RKO (cell line): ENCODE measurements around the gene SPPL3.
A peak's percentile ranks its signal among the peaks of the same experiment; 100 is the strongest.

Source experiments
- DNase-seq: peaks from one replicate; pipeline ENCODE4 v3.0.0-alpha.2; 2016; ENCODE audit warnings: low spot score

Gene SPPL3

DNA sequence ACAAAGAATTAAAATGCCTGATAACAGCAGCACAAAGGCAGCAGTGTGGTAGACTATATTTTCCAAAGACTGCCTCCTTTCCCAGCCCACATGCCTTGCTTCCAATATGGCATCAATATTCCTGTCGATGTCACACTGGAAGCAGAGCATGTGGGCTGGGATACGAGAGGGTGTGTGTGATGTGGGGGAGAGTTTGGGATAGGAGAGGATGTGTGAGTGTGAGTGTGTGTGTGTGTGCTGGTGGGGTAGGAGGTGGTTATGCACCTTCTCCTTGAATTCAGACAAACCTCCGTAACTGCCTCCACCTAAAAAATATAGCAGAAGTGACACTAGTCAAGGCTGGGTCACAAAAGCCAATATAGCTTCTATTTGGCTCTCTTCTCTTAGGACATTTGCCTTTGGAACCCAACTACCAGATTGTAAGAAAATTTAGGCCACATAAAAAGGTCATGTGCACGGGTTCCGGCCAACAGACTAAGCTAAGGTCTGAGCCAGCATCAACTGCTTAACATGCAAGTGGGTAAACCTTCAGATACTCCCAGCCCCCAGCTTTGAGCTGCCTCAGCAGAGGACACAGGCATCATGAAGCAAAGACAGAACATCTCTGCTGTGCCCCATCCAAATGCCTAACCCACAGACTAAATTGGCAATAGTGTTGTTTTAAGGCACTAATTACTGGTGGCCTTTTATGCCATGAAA lies 29.5 kb downstream of the SPPL3 start:
- DNase-seq: no peak

DNA sequence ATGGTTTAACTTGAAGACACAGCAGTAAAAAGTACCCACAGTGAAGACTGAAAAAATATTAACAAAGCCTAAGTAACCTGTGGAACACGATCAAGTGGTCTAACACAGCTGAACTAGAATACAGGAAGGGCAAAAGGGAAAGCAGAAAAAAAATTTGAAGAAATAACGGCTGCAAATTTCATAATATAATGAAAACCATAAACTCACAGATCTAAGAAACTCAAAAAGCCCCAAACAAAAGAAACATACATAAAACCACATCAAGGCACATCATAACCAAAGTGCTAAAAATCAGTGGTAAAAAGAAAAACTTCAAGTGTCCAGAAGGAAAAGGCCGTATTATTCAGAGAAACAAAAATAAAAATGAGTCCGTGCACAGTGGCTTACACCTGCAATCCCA lies 30.9 kb downstream of the SPPL3 start:
- DNase-seq: no peak

DNA sequence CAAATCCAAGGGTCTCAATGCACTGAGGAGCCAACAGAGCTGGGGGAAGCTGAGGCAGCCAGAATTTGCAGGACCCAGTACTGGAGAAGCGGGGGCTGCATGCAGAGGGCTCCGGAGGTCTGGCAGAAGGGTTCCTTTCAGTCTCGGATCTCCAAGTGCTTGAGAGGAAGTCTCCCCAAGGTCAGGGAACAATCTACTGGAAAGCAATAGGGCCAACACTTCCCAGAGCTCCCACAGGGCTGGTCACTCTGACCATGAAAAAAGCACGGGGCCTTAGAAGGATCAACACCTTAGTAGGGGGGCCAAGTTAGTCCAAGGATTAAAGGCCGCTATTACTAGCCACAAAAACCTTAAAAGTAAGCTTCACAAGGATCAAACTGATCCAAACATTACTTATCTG lies 31.7 kb downstream of the SPPL3 start:
- no peak for DNase-seq

DNA sequence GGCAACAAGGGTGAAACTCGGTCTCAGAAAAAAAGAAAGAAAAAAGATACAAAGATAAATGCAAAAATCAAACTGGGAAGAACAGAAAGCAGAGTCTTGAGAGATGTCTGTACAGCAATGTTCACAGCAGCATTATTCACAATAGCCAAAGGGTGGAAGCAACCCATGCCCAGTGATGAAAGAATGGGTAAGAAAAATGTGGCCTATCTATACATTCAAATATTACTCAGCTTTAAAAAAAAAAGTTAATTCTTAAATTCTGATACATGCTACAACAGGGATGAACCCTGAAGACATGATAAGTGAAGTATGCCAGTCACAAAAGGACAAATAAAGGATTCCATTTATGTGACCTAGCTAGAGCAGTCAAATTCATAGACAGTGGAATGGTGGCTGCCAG lies 33.7 kb downstream of the SPPL3 start:
- no peak for DNase-seq

DNA sequence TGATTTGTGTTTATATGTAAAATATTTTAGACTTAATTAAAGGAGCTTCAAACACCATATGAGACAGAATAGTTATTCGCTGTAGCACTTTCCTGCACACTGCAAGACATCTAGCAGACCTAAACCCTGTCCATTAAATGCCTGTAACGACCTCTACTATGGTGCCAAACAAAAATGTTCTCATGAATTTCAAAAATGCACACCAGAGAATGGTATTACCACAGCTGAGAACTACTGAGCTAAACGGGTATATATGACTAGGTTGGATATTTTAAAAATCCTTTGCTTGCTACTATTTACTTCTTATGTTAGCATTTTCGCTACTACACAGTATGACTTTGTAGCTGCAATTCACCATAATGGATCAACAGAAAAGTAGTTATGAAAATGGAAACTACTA lies 34.8 kb downstream of the SPPL3 start:
- no peak for DNase-seq

DNA sequence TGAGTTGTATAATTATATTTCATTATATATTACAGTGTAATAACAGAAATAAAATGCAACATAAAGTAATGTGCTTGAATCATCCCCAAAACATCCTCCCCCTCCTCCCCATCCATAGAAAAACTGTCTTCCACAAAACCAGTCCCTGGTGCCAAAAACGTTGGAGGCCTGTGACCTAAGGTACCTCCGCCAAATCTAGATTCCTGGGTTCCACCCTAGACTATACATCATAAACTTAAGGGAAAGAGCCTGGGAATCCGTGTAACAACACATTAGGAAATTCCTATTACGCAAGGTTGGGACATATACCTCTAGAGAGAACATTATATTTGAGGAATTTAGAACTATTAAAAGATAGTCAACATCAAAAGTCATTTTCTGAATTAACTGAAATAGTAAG lies 38.0 kb downstream of the SPPL3 start:
- no peak for DNase-seq

DNA sequence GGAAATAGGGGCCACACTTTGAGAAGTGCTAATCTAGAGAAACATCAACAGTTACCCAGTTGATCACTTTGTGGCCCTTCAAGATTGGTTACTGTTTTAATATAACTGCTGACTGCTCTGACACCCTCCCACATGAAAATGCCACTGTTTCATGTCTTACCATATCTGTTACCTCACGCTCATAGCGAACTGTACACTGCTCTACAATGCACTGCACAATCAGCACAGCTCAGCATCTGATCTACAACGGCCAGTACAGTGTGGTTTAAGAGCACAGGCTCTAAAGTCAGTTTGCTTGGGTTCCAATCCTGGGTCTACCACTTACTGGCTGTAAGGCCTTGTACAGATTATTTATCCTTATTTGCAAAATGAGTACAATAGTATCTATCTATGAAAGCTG lies 39.1 kb downstream of the SPPL3 start:
- no peak for DNase-seq

DNA sequence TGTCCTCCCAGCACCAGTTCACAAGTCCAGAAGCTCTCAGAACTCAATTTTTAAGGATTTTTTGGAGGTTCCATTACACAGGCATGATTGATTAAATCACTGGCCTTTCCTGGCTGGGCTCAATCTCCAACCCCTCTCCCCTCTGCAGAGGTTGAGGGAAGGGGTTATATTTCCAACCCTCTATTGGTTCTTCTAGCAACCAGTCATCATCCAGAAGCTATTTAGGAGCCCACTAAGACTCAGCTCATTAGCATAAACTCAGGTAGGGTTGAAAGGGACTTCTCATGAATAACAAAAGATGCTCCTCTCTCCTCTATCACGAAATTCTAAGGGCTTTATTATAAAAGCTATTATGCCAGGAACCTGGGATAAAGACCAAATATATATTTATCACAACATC lies 41.5 kb downstream of the SPPL3 start:
- no peak for DNase-seq

DNA sequence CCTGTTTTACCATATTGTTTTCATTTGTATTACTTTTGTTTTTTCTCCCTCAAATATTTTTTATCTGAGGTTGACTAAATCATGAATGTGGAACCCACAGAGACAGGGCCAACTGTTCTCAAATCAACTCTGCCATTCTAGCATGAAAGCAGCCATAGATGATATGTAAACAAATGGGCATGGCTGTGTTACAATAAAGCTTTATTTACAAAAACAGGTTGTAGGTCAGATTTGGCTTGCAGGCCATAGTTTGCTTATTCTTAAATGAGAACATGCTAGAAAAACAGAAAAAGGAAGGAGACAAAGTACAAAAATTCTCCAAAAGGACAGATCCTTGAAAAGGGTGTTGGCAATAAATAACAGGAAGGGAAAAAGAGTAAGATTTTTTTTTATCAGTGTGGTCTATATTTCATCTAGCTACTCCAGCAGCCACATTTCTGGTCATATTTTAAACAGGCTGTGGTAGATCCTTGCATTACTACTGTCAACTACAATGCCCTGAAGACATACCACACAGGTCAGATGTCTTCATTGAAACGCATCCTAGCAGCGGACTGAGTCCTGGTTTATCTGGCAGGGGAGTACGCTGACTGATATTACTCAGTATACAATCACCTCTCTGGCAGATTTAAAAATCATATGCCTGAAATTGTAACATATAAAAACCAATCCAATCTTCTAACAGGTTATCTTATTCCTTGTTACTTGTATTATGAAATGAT lies 42.9 kb downstream of the SPPL3 start:
- DNase-seq: no peak

DNA sequence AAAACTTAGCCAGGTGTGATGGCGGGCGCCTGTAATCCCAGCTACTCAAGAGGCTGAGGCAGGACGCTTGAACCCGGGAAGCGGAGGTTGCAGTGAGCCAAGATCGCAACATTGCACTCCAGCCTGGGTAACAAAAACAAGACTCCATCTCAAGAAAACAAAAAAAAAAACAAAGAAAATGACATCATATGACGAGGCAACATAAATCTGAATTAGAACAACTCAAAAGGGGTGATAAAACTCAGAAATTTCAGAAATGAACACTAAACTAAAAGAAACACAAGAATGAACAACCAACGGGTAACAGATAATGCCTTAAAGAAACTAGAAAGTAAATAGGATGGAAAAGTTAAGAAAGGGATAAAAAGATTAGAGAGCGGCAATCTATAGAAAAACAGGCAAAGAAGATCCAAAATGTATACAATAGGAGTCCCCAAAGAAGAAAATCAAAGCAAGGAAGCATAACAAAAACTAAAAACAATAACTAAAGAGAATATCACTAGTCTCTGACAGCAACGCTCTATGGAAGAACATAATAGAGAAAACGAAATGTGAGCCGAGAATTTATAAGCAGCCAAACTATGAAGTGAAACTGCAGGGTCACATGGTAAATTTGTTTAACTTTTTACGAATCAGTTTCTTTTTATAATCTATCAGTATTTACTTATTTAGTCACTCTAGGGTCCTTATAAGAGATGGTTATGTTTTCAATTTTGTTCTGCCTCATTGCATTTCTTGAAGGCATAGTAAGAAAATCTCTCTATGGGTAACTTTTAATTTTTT lies 45.7 kb downstream of the SPPL3 start:
- DNase-seq: no peak

DNA sequence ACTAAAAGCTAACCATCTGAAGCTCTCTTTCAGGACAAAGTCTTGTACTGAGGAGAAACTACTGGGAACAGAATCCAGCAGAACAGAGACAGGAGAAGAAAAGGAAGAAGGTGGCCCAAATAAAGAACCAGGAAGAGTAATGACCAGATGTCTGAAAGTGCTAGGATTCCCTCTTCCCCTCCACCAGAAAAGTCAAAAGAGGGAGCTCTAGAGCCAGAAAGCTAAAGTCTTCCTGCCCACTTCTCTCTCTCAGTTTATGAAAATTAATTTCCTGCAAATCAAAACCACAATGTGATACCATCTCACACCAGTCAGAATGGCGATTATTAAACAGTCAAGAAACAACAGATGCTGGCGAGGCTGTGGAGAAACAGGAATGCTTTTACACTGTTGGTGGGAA lies 47.2 kb downstream of the SPPL3 start:
- DNase-seq: no peak

DNA sequence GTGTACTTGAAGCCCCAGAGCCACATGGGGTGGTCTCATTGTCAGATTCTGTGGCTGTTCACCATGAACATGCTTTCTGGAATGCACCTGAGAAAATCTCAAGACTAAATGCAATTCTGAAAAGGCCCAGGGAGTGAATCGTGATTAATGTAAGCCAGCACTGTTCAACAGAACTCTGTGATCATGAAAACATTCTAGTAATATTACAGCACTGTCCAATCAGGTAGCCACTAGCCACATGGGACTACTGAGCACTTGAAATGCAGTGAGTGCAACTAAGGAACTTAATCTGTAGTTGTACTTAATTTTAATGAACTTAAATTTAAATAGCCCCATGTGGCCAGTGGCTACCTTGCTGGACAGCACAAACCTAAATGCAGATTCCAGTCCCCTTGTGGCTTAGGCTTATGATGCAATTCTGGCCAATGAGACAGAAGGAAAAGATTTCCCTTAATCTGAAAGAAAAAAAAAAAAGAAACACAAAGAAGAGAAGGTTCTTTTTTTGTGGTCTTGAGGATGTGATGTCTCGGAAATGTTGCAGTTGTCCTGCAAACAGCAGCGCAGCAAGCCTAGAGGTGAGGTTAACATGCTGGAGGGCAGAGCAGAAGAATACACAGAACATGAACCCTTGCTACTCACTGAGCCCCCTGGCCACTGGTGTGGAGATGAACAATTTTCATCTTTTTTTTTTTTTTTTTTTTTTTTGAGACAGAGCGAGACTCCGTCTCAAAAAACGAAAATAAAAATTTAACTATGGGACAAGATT lies 48.2 kb downstream of the SPPL3 start:
- no peak for DNase-seq

DNA sequence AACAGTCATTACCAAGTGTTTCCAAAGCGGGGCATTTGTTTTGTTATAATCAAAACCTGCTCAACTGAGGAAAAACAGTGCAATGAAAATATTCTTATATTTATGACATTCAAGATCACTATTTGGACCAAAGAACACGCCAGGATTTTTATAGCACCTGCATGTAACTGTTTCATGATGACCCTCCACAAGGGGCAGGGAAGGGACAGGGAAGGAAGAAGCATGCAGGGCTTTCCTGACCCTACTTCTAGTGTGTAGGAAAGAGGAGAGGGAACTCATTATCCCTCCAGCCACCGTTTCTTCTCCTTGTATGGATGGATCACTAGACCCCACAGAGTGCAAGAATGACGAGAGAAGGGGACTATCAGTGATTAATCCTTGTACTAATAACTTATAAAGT lies 49.4 kb downstream of the SPPL3 start:
- DNase-seq: no peak

DNA sequence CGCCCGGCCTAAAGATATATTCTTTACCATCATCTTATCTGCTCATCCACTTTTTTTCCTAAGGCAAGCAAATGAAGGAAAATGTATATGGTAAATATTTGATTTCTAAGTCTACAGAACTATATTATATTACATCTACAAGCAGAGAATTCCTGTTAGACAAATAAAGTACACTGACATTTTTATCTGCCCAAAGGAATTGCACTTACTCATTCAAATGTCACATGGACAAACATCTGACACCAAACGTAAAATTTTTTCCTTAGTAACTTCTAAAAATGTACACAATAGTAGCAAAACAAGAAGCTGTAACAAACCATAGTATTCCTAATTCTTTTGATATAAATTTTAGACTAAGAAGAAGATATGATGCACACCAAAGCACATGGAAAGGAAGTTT lies 51.0 kb downstream of the SPPL3 start:
- no peak for DNase-seq

DNA sequence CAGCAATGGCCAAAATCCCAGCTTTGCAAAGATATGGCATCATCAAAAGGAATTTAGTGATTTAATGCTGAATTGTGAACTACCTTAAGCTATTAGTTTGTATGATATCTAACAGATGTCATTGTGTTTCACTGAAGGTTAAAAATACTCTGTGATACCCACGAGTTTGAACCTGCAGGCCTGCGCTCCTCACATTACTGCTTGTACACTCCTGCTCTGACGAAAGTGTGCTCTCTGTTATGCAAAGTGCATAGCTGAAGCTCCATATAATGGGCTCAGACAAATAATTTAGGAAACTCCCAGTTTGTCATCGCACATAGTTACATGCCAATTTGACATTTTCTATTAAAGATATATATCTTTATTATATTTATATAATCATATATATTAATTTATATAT lies 52.2 kb downstream of the SPPL3 start:
- no peak for DNase-seq

DNA sequence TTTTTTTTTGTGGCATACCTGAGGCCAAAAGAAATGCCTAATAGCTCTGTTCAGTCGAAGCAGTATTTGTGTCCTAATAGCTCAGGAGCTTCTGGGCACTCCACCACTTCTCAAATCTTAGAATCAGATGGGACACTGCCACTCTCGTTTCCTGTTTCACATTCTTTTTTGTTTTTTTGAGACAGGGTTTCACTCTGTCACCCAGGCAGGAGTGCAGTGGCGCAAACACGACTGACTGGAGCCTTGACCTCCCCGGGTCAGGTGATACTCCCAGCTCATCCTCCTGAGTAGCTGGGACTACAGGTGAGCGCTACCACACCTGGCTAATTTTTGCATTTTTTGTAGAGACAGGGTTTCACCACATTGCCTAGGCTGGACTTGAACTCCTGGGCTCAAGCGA lies 52.7 kb downstream of the SPPL3 start:
- DNase-seq: no peak

DNA sequence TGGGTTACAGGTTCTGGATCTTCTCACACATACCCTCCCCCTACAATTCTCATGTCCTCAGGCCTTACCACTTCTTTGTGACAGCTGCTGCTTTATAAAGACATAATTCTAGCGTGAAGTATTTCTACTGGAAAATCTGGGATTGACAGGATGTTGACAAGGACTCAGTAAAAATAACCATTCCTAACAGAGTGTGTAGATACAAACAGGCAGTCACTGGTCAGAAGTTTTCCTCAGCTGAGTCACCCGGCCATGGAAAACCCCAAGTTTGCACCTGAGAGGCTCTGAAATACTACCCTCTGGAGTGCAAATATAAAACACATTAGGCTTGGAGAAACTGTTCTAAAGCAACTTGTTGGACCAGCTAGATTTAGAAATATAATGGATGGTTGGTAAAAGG lies 54.4 kb downstream of the SPPL3 start:
- DNase-seq: peak; percentile 22

DNA sequence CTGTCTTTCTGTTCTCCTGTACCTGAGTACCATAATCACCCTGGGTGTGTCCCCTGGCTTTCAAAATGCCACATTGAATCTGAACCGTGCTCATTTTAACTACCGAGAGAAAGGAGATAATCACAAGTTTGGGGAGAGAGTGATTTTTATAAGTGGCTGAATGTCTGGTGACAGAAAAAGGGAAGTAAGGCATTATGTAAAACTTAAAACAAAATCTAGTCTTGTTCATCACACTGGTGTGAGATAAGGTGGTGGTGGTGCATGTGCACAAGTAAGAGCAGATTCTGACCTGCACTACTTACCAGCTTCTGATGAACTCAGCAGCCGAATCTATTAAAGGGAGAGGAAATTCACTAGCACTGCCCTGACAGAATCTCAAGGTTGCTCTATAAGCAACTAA lies 56.3 kb downstream of the SPPL3 start:
- no peak for DNase-seq

DNA sequence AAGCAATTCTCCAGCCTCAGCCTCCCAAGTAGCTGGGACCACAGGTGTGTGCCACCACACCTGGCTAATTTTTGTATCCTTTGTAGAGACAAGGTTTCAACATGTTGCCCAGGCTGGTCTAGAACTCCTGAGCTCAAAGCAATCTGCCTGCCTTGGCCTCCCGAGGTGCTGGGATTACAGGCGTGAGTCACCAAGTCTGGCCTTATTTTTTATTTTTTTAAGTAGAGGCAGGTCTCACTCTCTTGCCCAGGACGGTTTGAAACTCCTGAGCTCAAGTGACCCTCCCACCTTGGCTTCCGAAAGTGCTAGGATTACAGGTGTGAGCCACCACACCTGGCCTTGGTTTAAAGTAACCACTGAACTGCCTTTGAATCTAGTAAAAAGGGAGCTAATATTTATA lies 56.8 kb downstream of the SPPL3 start:
- DNase-seq: no peak

DNA sequence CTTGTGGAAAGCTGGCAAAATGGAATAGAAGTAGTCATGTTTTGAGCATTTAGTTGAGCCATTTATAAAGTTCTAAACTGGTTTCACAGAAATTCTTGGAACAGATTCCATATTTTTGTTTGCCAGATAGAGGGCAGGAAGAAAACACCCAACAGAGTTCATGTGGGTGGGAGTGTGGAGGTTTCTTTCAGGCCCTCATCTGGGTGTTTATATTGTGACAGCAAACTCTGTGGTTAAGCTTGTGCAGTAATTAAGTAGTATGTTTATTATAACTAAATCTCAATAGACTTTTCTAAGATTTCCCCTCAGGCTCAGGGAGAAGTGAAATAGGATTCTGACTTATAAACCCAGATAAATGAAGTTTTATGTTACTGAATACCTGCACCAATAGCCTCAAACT lies 57.4 kb downstream of the SPPL3 start:
- no peak for DNase-seq

DNA sequence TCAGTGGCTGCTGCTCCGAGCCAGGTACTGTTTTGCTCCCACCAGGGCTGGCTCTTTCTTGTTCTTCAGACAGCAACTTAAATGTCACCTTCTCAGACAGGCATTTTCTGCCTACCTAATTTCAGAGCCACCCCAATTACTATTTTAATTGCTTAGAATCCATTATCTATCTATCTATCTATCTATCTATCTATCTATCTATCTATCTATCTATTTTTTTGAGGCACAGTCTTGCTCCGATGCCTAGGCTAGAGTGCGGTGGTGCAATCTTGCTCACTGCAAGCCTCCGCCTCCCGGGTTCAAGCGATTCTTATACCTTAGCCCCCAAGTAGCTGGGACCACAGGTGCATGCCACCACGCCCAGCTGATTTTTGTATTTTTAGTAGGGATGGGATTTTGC lies 58.5 kb downstream of the SPPL3 start:
- no peak for DNase-seq

DNA sequence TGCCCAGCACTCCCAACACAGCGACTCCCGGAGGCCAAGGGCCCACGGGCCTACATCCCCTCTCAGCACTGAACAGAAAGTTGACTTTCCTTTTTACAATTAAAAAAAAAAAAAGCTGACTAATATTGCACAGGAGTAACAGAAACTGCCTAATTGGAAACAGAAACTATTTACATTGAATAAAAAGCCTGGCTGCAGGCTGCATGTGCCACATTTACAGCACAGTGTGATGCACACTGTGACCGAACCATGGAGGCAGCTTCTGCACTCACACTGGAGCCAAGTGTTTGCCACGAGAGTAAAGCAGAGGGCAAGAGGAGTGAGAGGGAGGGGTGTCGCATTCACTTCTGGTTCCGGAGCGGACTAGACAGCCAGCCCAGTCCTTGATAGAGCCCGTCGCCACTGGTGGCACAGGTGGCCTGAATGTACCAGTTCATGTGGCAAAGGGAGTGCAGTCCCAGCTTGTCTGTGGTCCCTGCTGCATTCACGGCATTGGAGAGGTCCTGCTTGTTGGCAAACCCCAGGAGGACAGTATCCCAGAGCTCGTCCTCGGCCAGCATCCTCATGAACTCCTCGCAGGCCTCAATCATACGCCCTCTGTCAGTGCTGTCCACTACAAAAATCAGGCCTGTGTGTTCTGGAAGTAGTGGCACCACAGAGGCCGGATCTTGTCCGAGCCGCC lies 59.2 kb downstream of the SPPL3 start:
- DNase-seq: no peak
